GM12801 (cell line): ENCODE measurements around the gene ST3GAL6.

Experiments used
- CTCF ChIP-seq: IDR thresholded peaks from one replicate; pipeline ENCODE4 v1.5.1; 2011; ENCODE audit warnings: control low read depth; ENCODE audit not compliant: insufficient read length; ENCODE audit errors: extremely low read depth

Gene ST3GAL6

DNA sequence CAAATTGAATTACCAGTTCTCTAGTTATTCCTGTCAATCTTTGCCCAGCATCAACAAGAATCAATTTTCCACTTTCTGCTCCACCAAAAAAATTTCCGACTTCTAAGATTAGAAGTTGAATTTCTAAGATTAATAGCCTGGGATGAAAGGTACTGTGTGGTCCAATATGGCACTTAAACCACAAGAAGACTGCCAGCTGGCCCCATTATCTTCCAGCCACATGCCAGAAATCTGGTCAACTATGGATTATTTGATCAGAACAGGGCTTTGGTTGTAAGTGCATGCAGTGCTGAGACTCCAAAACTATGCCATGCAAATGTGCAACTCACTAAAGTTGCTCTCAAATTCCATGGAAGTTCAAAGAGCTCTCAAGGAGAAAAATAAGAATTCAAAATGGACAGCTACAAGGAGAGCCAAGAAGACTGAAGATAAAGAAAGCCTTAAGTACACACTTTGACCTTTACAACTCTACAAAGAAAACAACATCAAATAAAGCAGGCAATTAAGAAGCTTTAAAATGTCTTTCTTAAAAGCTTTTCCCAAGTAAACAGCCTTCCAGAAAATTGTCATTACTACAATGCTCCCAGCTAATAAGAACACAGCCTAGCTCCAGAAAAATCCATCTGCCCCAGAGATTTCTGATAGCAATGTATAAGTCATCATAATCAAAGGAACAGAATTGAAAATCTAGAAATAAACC lies 64.2 kb downstream of the ST3GAL6 start:
- TF ChIP-seq CTCF, result no peak

DNA sequence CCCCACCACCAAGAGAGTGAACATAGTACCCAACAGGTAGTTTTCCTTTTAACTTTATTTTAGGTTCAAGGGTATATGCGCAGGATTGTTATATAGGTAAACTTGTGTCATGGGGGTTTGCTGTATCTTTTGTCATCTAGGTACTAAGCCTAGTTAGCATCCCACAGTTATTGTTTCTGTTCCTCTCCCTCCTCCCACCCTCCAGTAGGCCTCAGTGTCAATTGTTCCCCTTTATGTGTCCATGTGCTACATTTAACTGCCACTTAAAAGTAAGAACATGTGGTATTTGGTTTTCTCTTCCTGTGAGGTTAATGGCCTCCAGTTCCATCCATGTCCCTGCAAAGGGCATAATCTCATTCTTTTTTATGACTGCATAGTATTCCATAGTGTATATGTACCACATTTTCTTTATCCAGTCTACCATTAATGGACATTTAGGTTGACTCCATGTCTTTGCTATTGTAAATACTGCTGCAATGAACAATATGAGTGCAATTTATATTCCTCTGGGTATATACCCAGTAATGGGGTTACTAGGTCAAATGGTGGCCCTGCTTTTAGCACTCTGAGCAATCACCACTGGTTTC lies 66.2 kb downstream of the ST3GAL6 start:
- TF ChIP-seq CTCF, result no peak

DNA sequence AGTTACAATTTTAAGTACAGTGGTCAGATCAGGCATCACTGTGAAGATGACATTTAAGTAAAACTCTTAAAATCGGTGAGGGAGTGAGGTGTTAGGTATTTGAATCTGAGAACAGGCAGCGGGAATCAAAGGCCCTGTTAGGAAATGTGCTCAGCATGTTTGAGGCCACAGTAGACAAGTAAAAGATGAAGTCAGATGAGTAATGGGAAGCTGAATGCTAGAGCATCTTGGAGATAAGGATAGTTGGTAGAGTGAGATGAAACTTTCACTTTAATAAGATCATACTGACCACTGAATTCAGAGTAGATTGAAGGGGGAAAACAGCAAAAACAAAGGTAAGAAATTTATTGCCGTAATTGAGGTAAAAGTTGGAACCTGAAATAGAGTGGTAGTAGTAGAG lies 76.7 kb downstream of the ST3GAL6 start:
- no peak for TF ChIP-seq CTCF

DNA sequence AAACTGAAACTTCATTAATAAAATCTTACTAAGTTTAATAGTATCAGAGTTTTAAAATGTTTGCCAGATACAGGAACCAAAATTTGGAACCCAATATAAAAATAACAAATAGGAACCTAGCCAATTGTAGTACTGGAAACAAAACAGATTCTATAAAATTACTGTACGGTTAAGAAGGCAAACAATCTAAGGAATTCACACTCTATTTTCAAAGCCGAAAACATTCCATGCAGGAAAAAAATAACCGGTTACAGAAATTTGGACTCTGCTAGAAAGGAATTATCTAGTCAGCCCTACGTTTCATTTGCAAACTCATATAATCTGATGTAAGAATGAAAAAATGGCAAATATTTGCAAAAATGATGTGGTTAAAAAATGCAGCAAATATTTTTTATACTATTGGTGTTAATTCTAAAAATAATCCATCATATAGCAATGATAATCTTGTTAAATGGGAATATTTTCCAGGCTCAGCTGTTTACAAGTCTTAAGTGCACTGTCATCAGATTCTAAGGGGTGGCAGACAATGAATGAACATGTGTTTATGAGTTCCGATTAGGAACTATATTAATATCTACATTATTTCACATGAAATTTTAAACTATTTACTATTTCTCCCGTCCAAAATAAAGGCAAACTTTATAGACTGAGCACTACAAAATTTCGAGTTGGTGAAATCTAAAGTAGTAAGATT lies 80.3 kb downstream of the ST3GAL6 start:
- no peak for TF ChIP-seq CTCF
